Measurements from ENCODE around the gene ZNF318.

- TF ChIP-seq CTCF (IDR thresholded peaks at IDR 0.05): no peak
- TF ChIP-seq POLR2A (IDR thresholded peaks at IDR 0.05): no peak
Measured at GRCh38 chr6:43347444-43347843, 22.0 kb downstream of the ZNF318 start.

All from heart left ventricle (tissue), 13 donors.